GM18873 (cell line): ENCODE results near the gene RASSF5.
A peak's percentile ranks its signal among the peaks of the same experiment; 100 is the strongest.

Source experiments
- ATAC-seq: cut with Tn5 transposase; IDR thresholded peaks from one replicate; pipeline ENCODE4 v1.9.1; 2021; ENCODE audit warnings: mild to moderate bottlenecking, moderate library complexity, moderate number of reproducible peaks; ENCODE audit not compliant: unreplicated experiment, low FRiP score

The RASSF5 gene, protein sequence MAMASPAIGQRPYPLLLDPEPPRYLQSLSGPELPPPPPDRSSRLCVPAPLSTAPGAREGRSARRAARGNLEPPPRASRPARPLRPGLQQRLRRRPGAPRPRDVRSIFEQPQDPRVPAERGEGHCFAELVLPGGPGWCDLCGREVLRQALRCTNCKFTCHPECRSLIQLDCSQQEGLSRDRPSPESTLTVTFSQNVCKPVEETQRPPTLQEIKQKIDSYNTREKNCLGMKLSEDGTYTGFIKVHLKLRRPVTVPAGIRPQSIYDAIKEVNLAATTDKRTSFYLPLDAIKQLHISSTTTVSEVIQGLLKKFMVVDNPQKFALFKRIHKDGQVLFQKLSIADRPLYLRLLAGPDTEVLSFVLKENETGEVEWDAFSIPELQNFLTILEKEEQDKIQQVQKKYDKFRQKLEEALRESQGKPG

GRCh38 chr1:206507284-206508129 lies at the start of gene RASSF5:
Gene RASSF5 (plus strand): TSS chr1:206507531. CDS start chr1:206507603, 72 bp downstream.
- ATAC-seq = no peak

DNA sequence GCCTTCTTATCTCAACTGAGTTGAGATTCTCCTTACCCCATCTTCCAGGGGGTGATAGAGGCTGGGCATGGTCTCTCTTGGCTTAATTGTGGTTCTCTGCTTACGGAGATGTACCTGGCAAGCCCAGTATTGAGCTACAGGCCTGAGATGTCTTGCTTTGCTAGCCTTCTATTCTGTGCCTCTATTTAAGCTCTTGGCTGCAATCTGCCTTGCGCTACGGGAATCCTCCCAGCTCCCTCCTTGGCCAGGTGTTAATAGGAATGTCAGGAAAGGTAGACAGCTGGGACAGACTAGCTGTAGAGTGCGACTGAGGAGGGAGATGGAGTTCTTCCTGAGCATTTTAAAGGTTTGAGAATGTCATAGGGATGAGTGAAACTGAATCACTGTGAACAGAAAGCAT lies 47.6 kb upstream of the RASSF5 start:
- no peak for ATAC-seq

- ATAC-seq = no peak
These were observed 46.4 kb upstream of the RASSF5 start for GRCh38 chr1:206460836-206461426.

GRCh38 chr1:206461602-206462455 lies 45.5 kb upstream of the RASSF5 start:
- ATAC-seq = peak; percentile 57

- ATAC-seq = no peak
These were observed 44.2 kb upstream of the RASSF5 start for GRCh38 chr1:206463137-206463536.

GRCh38 chr1:206463911-206464310 lies 43.4 kb upstream of the RASSF5 start:
- ATAC-seq = no peak

DNA sequence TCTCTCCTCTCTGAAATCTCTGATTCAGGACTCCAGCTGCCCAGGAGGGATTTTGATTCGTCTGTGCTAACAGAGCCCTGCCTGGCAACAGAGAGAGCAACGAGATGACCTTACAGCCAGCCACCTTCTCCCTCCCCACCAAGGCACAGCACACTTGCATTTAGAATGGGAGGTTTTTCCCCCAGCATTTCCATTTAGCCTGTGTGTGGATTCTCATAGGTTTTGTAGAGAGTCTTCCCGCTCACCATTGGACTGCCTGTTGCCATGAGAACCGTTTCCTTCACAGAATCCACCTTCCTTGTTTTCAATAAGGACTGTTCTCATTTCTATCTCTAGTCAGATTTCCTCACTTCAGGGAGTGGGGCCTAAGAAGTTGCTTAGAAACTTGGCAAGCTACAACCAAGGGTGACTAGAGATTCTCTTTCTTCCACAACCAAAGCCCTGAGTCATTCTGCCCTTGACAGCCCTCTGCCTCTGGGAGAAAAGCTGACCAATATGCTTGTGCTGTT lies 42.8 kb upstream of the RASSF5 start:
- no peak for ATAC-seq

GRCh38 chr1:206465951-206466350 lies 41.4 kb upstream of the RASSF5 start:
- no peak for ATAC-seq

GRCh38 chr1:206466840-206467649 lies 40.3 kb upstream of the RASSF5 start:
- ATAC-seq = no peak

GRCh38 chr1:206467915-206468314 lies 39.4 kb upstream of the RASSF5 start:
- no peak for ATAC-seq

GRCh38 chr1:206468571-206468970 lies 38.8 kb upstream of the RASSF5 start:
- ATAC-seq = no peak

GRCh38 chr1:206469411-206469932 lies 37.9 kb upstream of the RASSF5 start:
- ATAC-seq = no peak

- no peak for ATAC-seq
These were observed 37.2 kb upstream of the RASSF5 start, which contains the start of gene IKBKE for GRCh38 chr1:206469933-206470691. Gene IKBKE (plus strand): TSS chr1:206470476. CDS start chr1:206473228, 2,752 bp downstream.

GRCh38 chr1:206470692-206471414 lies 36.5 kb upstream of the RASSF5 start:
- ATAC-seq = no peak

- ATAC-seq = no peak
These were observed 35.9 kb upstream of the RASSF5 start for GRCh38 chr1:206471415-206471801.

GRCh38 chr1:206472024-206472423 lies 35.3 kb upstream of the RASSF5 start:
- ATAC-seq = no peak

GRCh38 chr1:206472454-206472853 lies 34.9 kb upstream of the RASSF5 start:
- no peak for ATAC-seq
